ENCODE data around the gene LRP2.

The LRP2 gene

GRCh38 chr2:169200756-169201155, 161.6 kb downstream of the LRP2 start:
- no peak for TF ChIP-seq CTCF (IDR thresholded peaks at IDR 0.05; ENCODE audit: insufficient read depth, low read depth, low read length, missing control alignments)
- no peak overlapping the region for H3K4me3 ChIP-seq (ENCODE audit: low read length)
- peak; percentile 11 for DNase-seq (ENCODE audit: low read depth)

- no peak for TF ChIP-seq CTCF (IDR thresholded peaks at IDR 0.05; ENCODE audit: insufficient read depth, low read depth, low read length, missing control alignments)
These were observed 168.7 kb downstream of the LRP2 start for GRCh38 chr2:169193618-169194017.

DNA sequence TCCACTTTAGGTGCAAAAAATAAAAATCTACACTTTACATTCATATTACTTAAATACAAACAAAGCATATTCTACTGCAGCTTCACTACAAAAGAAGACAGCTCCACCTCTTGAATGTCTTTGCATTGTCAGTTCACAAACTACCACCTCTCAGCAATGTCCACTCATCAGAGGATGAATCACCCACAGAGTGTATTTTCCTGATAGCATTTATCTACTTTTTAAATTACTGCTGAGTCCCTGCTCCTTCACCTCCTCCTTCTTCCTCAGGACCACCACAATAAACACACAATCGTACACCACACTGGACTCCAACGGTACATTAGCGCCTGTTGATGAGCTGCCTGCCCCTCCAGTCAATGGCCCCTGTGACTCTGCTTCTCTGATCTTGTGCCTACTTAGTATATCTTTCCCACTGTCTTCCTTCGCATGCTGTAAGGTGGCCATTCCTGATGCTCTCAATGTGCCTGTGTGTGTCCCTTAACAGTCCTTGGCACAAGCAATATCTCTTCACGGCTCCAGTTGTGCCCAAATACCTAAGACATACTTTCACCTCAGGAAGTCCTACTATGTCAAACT, 172.0 kb downstream of the LRP2 start:
- no peak overlapping the region for H3K4me3 ChIP-seq (ENCODE audit: low read length)
- DNase-seq (ENCODE audit: low read depth): peak; percentile 27
- TF ChIP-seq CTCF (IDR thresholded peaks at IDR 0.05; ENCODE audit: insufficient read depth, low read depth, low read length, missing control alignments): no peak

More at GRCh38 chr2:169193618-169194017, 168.7 kb downstream of the LRP2 start:
- no peak overlapping the region for H3K4me3 ChIP-seq (ENCODE audit: low read length)
- no peak for DNase-seq (ENCODE audit: low read depth)

DNA sequence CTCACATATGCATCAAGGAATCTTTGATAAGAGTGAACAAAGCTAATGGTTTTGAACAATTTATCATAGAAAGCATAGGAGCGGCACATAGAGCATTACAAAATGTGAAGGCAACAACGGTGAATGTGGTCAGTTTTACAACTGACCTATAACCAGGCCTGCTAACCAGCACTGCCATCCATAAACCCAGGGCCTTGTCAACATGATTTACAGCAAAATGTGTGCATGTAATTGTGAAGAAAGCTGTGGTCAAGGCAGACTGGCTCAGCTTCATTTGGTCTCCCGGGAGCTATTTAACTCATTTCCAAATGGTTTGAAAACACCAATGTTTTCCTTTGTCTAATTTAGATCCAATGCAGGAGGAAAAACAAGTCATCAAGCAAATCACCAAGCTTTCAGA, 173.2 kb downstream of the LRP2 start:
- no peak for DNase-seq (ENCODE audit: low read depth)
- TF ChIP-seq CTCF (IDR thresholded peaks at IDR 0.05; ENCODE audit: insufficient read depth, low read depth, low read length, missing control alignments): no peak
- no peak overlapping the region for H3K4me3 ChIP-seq (ENCODE audit: low read length)

DNA sequence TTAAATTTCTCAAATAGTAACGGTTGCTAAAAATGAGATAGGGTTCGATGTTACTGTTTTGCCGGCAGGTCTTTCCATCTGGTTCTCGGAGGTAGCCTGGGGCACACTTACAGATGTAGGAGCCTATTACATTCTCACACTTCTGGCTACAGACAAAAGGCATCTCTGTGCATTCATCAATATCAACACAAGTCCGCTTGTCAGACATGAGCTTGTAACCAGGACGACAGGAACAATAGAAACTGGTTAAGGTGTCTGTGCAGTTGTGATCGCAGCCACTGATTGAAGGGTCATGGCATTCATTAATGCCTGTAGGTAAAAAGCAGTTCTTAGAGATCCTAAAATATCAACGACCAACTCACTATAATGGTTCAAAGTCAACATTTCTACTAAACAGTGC, 176.6 kb downstream of the LRP2 start:
- no peak for TF ChIP-seq CTCF (IDR thresholded peaks at IDR 0.05; ENCODE audit: insufficient read depth, low read depth, low read length, missing control alignments)
- DNase-seq (ENCODE audit: low read depth): no peak
- H3K4me3 ChIP-seq (ENCODE audit: low read length): no peak overlapping the region

DNA sequence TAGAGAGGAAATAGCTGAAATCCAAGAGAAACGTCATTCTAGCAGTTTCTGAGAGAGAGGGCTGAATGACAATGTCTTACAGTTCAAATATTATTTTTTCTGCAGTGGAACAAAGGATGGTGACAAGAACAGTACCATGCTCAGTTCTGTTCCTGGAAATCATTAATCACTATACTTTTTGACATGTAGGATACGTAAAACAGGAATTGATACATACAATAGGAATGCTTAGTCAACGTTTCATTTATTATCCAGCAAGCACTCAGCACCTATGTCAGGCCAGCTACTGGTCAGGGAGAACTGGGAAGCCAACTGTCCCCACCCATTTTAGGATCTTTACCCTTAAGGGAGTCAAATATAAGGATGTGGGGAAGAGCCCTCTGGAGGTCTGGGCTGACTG, 178.3 kb downstream of the LRP2 start:
- TF ChIP-seq CTCF (IDR thresholded peaks at IDR 0.05; ENCODE audit: insufficient read depth, low read depth, low read length, missing control alignments): no peak
- peak; percentile 52 for DNase-seq (ENCODE audit: low read depth)
- H3K4me3 ChIP-seq (ENCODE audit: low read length): no peak overlapping the region

DNA sequence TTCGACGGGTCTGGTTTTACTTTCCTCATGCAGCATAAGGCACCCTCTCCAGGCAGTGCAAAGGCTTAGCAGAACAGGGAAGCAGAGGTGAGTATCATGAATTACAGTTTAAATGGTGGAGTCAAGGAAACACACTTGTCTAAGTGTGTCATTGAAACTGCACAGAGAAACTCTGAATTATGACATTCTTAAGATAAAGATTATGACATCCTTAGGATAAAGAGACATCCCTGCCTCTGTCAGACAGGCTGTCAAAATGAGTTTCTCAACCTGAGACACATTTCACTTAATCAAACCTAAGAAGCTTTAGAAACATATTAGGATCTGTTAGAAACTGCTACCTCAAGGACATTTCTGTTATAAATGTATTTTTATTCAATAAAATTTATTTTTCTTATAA, 179.8 kb downstream of the LRP2 start:
- H3K4me3 ChIP-seq (ENCODE audit: low read length): no peak overlapping the region
- DNase-seq (ENCODE audit: low read depth): no peak
- TF ChIP-seq CTCF (IDR thresholded peaks at IDR 0.05; ENCODE audit: insufficient read depth, low read depth, low read length, missing control alignments): no peak

Measured in epithelial cell of esophagus (primary cell).